Measurements from ENCODE around the gene FRMD4B. TPM values are rescaled to one million over a fixed set of nuclear protein-coding genes. Genes with fewer than 3 reads are reported as not detected.

The FRMD4B gene
- polyA plus RNA-seq, 3 donors = 38.6 to 48.3 (median 39.2) TPM

DNA sequence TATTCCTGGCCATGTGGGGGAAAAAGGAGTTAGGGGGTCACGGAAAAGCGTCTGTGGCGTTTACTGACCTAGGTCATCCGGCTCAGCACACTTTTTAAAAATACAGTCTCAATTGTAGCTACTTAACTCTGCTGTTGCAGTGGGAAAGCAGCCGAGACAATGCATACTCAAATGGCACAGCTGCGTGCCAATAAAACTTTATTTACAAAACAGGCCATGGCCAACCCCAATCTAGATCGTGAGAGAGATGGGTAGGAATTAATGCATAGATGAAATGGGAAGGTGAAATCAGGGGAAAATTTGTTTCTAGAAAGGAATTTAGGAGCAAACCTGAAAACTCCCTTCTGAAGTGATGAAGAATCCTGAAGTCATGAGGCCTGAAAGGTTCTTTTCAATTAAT lies 22.0 kb upstream of the FRMD4B start:
- DNase-seq = no peak

DNA sequence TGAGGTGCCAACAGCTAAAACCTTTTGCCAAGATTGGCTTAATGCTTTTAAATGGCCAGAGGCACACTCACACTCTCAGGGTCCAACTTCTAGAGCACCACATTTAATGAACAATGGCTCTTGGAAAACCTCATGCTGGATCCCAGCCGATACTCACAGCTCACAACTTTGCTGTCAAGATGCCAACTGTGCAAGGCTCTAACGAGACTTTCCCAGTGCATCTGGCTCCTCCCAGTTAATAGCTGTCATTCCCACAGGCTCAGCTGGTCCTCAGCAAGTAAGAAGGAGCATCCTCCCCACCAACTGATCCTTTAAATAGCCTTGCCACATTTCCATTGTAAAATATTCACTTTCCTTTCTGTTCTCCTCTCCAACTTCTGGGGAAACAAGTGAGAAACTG lies 20.3 kb upstream of the FRMD4B start:
- no peak for DNase-seq

DNA sequence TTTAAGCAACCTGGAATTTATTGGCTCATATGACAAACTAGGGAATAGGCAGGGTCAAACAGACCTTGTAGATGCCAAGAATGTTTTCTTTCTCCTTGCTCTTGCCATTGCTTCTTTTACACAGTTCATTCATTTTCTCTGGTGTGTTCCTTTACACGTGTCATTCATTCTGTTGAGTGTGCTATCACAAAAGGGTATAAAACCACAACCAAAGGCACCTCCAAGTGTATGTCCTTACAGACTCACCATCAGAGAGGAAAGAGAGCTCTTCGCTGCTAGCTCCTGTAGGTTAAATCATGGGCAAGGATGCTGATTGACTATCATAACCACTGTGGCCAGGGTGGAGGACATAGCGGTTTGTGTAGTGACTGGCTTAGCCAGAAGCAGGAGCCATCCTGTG lies 19.2 kb upstream of the FRMD4B start:
- no peak for DNase-seq

GRCh38 chr3:69403454-69403853 lies 17.6 kb upstream of the FRMD4B start:
- no peak for DNase-seq

DNA sequence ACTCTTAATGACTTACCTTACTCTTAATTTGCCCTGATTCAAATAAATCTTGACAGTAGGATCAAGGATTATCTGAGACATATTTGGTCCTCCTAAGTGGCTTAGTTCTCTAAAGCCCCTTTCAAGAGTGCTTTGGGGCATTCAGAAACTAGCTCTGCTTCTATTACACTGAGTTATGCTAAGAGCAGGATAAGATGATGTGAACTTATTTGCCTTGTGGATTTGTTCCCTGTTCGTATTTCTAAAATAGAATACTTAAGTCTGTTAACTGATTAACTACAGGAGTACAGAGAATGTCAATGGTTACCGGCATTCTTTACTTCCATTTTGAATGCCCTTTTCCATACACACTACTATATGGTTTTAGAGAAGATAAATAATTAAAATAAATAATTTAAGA lies 14.8 kb upstream of the FRMD4B start:
- no peak for DNase-seq

GRCh38 chr3:69392850-69393249 lies 7.0 kb upstream of the FRMD4B start:
- no peak for DNase-seq

DNA sequence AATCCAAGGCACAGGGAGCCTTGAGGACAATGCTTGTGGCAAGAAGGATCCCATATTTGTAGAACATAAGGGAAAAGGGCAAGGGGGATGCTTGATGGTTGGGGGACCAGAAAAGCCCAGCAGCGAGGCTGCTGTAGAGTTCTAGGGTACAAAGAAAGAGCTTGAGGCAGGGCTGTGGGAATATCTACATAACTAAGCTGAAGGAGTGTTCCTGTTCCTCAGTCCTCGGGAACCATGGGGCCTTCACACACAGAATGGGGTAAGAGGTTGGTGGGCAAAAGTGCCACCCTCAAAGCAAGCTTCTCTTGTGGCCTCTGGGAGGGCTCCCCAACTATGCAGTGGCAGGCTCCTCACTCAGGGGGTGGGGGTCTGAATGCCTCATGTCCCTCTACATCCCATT lies 6.5 kb upstream of the FRMD4B start:
- no peak for DNase-seq

- no peak for DNase-seq
These were observed 5.7 kb upstream of the FRMD4B start for GRCh38 chr3:69391554-69391953.

- DNase-seq = no peak
These were observed 4.9 kb upstream of the FRMD4B start for GRCh38 chr3:69390771-69391170.

DNA sequence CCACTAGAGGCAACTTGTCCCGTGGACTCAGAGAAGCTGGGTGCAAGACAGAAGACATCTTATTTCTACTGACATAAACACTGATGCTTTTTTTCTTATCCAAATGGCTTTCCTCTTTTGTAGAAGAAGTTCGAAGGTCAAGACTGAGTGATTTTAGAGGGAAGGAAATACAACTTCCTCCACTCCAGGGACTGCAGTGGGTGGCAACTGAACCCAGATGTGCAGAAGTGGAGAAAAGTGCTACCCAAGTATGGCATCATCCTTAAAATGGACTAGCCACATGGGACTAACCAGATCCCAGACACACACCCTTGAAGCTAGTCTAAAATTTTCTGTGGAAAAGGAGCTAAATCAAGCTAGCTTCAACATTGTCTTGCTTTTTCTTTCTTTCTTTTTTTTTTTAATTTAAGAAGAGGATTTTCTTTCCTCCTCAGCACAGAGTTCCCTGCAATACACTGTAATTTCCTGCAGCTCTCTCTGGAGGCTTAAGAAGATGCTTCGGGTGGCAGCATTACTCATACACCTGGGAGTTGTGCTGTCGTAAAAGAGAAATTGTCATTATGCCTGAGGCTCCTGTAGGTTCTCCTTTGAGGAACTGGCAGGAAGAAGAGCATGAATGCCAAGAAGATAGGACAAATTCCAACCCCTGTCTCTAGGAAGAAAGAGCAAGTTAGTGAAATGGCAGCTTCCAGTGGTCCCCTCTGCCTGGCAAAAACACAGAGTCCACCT lies 3.8 kb upstream of the FRMD4B start:
- no peak for DNase-seq

DNA sequence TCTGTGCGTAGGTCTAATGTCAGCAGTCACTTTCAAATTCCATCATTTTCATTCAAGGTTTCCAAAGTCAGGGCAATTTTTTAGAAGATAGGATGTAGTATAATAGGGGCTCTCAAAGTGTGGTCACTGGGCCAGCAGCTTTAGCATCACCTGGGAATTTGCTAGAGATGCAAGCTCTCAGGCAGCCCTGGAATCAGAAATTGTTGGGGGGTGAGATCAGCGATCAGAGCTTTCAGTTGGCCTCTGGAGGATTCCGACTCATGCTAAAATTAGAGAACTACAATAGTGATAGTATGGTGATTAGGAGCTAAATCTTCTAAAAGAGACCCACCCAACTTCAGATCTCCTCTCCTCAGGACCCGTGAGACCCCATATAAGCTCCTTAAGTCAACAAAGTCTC lies 2.4 kb upstream of the FRMD4B start:
- DNase-seq = no peak

GRCh38 chr3:69386556-69387385 lies 883 bp upstream of the FRMD4B start:
- peak; percentile 12 for DNase-seq

DNA sequence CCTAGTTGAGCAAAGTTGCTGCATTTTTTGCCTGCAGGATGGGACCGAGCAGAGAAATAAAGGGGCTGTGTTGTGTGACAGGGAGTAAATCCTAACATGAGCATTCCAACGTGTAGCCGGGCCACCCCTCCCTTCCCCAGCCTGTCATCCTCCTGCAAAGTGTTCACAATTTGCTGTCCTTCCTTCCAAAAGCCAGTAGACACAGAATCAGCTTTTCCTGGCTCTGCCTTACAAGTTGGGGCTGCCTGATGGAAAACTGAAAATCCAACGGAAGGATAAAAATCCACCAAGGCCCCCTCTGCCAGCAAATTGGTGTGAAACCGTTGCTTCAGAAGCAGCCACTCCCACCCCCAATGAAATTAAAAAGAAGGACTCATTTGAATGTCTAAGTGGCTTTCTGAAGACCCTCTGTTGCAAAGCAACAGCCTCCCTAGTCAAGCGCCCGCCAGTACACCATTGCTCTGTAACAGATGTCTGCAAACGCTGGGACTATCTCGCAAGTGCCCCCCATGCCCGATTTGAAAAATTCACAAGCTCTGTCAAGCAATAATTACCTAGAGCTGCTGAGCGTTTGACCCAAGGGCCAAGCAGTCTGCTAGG lies 665 bp downstream of the FRMD4B start:
- DNase-seq = peak; percentile 16

DNA sequence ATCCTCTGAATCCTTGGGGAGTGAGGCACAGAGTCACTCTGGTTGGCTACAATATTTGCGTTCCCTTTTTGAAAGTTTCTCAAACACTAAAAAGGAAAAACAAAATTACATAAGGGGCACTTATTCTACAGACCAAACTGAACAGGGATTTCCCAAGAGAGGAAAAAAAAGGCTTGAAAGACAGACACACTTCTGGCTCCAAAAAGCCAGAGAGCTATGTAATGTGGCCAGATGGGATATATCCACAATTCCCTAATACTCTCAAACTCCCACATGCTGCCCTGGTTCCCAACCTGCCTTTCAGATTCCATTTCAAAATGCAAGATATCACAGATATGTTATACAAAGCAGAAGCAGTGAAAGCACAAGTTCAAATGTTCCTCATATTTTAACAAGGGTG lies 1.6 kb downstream of the FRMD4B start:
- peak; percentile 16 for DNase-seq

DNA sequence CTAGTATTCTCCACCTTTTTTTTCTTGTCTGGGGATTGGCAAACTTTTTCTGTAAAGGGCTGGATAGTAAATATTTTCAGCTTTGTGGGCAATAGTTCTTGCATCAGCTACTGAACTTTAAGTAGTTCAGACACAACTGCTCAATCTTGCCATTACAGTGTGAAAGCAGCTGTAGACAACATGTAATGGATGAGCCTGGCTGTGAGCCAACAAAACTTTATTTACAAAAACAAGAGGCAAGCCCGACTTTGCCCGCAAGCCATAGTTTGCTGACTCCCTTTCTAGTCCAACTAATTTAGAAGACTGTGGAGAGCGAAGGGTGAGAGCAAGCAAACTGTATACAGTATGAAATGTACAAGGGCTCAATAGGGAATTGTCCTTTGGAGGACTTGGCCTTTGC lies 6.2 kb downstream of the FRMD4B start:
- no peak for DNase-seq

GRCh38 chr3:69378112-69378802 lies 7.6 kb downstream of the FRMD4B start:
- no peak for DNase-seq

DNA sequence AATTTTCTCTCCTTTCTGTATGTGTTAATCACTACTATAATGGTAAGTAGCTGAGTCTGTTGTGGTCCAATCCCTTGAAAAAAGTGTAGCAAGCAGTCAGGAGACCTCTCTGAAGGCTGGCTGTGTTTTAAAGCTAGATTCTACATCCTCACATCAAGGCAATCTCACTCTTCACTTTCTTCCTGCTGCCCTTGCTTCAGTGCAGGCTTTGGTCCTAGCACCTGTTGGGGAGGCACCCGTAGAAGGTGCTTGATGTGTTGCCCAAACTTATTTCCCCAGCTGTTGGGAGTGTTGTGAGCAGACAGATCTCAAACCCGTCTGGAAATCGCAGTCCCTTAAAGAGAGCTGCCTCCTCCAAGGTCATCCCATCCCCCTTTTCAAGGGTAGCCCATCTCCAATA lies 8.6 kb downstream of the FRMD4B start:
- DNase-seq = no peak

GRCh38 chr3:69376731-69377130 lies 9.2 kb downstream of the FRMD4B start:
- no peak for DNase-seq

GRCh38 chr3:69371816-69372215 lies 14.1 kb downstream of the FRMD4B start:
- DNase-seq = no peak

DNA sequence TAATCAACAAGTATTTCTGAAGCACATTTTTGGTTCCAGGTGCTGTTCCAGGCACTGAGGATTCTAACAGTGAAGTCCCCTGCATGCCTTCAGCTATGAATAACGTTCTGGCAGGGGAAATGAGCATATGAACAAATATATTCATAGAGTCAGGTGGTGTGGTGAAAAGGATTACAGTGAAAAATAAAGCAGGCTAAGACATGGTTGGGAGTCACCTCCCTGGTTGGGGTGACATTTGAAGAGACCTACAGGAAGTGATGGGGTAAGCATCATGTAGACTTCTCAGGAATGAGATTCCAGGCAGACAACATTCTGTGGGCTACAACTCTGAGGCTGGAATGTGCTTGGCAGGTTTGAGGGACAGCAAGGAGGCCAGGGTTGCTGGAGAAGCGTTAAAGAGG lies 15.0 kb downstream of the FRMD4B start:
- no peak for DNase-seq

GRCh38 chr3:69370156-69370883 lies 15.6 kb downstream of the FRMD4B start:
- DNase-seq = no peak

Measured in renal pelvis (tissue), 4 donors.